Peyer's patch (tissue), 4 donors: ENCODE data around the gene MMP24.

Experiments
- CTCF ChIP-seq, 6 experiments: fragments of 450-650 bp in 4 of 6; fragments of 200-600 bp in 2 of 6; sonication (generic) in 1 of 6; IDR thresholded peaks; one replicate each; pipeline ENCODE4 v1.5.1; 2017 to 2019; ENCODE audit warnings: antibody characterized with exemption in 6 of 6, mild to moderate bottlenecking in 3 of 6, moderate library complexity in 1 of 6
- POLR2A ChIP-seq, 2 donors: fragments of 450-650 bp; IDR thresholded peaks; one replicate each; pipeline ENCODE4 v1.5.1; 2017; ENCODE audit warnings: antibody characterized with exemption in 2 of 2, mild to moderate bottlenecking in 2 of 2, moderate library complexity in 2 of 2

GRCh38 chr20:35298264-35298663 lies 71.8 kb downstream of the MMP24 start:
- TF ChIP-seq CTCF (IDR thresholded peaks at IDR 0.05) (no peak), POLR2A (IDR thresholded peaks at IDR 0.05) (no peak)
